Ureter (tissue), 1 donor: Measurements from ENCODE around the gene TCF15. TPM values are rescaled to one million over a fixed set of nuclear protein-coding genes. Genes with fewer than 3 reads are reported as not detected.
"Not testable (repeated sequence)": the region's sequence is repeated elsewhere in the genome, so short reads cannot be mapped to it uniquely, and the experiment has no call there.

ENCODE experiments used
- DNase-seq: peaks from one replicate; pipeline ENCODE4 v3.0.0-alpha.2; 2020; ENCODE audit warnings: low spot score
- total RNA-seq: library from RNA; stranded (reverse); gene quantifications from one replicate; pipeline ENCODE4 v1.2.4, GENCODE V29; 2023
- donor health status: DM: yes; HTN: yes; CAD: no.

The TCF15 gene
- total RNA-seq, 1 donor from 2014 or later: 0.65 TPM

DNA sequence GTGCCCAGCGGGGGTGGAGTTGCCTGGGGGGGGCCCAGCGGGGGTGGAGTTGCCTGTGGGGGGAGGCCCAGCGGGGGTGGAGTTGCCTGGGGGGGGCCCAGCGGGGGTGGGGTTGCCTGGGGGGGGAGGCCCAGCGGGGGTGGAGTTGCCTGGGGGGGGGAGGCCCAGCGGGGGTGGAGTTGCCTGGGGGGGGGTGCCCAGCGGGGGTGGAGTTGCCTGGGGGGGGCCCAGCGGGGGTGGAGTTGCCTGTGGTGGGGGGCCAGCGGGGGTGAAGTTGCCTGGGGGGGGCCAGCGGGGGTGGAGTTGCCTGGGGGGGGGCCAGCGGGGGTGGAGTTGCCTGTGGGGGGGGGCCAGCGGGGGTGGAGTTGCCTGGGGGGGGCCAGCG lies 31.9 kb upstream of the TCF15 start:
- not testable (repeated sequence) for DNase-seq

DNA sequence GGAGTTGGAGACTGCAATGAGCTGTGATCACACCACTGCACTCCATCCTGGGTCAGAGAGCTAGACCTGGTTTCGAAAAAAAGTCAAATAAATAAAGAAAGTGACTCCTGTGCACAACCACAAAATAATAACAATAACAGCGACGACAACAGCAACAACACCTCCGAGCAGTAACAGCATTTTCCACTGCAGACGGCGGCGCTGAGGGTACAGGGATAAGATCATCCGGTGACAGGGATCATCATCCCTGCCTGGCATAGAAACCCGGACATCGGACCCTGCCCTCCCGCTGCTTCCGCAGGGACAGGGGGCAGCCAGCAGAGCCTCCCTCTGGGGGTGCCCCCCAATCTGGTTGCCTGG lies 31.4 kb upstream of the TCF15 start:
- no peak for DNase-seq

DNA sequence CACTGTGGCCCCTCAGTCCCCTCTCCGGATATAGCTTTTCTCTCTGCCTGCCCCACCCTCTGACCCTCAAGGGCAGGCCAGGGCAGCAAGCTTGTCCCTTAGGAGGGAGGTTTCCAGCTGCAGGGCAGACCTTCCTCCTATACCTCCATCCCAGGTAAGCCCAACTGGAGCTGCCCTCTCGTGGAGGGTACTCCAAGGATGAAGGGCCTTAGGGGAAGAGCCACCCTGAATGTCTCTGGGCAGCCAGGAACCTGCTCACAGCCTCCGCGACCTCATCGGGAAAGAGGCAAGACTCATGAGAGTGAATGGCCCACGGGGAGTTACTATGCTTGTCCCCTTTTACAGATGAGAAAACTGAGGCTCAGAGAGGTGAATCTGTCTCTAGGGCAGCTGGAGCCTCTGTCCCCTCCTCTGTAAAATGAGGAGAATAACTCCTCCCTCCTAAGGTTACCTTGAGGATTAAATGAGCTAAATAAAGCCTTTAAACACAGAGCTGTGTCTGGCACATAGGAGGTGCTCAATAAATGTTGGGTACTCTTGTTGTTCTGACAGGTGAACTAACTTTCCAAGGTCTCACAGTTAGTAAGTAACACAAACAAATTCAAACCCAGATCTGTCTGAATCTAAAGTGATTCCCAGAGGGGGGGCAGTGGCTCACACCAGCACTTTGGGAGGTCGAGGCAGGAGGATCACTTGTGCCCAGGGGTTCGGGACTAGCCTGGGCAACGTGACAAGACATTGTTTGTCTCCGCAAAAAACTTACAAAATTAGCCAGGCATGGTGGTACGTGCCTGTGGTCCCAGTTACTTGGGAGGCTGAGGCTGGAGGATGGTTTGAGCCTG lies 30.8 kb upstream of the TCF15 start:
- DNase-seq: no peak

DNA sequence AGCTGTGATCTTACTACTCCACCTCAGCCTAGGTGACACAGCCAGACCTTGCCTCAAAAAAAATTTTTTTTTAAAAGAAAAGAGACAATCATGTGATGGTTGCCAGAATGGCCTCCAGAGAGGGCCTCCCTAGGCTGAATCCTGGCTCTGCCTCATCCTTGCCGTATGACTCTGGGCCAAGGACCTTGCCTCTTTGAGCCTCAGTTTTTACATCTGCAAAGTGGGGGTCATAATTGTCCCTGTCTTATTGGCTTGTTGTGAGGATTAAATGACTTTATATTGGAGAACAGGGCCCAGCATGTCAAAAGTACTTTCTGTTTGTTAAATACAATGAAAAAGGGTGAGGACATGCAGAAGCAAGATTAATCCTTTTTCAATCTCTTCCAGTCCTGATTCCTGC lies 28.5 kb upstream of the TCF15 start:
- no peak for DNase-seq

- DNase-seq: no peak
These were observed 27.4 kb upstream of the TCF15 start for GRCh38 chr20:637559-637958.

DNA sequence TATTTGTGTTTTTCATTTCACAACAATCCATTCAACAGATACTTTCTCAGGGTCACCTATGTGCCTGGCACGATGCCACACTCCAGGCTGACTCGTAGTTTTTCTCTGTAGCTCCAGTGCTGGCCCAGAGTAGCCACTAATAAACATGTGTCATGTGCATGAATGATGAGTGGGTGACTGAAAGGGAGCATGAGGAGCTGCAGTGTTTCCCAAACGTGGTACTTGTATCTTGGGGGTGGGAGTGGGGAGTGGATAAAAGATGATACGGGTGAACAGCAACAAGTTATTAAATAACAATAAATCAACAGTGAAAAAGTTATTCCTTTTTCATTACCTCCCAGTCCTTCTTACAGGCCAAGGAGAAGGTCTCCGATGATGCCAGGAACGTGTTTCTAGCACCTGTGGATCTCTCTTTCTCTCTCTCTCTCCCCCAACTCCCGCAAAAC lies 25.8 kb upstream of the TCF15 start:
- DNase-seq: no peak

GRCh38 chr20:635028-635892 lies 25.2 kb upstream of the TCF15 start:
- DNase-seq: no peak

- DNase-seq: no peak
These were observed 24.2 kb upstream of the TCF15 start for GRCh38 chr20:634148-634925.

DNA sequence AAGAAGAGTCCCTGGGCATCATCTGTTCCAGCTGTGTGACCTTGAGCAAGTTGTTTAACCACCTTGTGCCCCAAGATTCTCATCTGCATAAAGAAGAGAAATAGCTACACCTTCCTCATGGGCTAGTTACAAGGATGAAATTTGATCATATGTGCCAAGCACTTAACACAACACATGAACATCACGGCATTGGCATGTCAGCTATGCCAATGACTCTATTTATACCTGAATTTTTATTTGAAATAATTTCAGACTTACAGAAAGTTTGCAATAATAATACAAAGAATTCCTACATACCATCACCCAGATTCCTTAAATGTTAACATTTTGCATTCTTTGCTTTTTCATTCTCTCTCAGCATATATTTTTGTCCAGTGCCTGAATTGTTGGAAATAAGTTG lies 21.0 kb upstream of the TCF15 start:
- no peak for DNase-seq

- no peak for DNase-seq
These were observed 16.5 kb upstream of the TCF15 start for GRCh38 chr20:626579-626978.

DNA sequence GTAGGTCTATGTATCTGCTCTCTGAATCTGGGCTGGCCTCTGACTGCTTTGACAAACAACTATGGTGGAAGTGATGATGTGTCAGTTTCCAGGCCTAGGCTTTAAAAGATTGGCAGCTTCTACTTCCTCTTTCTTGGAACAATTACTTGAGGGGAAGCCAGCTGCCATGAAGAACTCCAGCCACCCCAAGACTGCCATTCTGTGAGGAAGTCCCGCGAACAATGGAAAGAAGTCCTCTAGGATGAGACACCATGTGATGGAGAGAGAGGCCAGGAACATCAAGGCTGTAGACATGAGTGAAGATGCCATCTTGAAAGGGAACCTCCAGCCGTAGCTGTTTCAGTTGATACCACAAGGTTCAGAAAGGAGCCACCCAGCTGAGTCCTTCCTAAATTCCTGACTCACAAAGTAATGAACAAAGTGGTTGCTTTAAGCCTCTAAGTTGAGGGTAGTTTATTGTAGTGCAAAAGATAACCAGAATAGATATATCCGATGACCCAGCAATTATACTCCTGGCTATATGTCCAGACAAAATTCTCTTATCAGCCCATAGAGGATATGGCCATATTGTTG lies 15.3 kb upstream of the TCF15 start:
- no peak for DNase-seq

GRCh38 chr20:623704-624103 lies 13.6 kb upstream of the TCF15 start:
- DNase-seq: no peak

DNA sequence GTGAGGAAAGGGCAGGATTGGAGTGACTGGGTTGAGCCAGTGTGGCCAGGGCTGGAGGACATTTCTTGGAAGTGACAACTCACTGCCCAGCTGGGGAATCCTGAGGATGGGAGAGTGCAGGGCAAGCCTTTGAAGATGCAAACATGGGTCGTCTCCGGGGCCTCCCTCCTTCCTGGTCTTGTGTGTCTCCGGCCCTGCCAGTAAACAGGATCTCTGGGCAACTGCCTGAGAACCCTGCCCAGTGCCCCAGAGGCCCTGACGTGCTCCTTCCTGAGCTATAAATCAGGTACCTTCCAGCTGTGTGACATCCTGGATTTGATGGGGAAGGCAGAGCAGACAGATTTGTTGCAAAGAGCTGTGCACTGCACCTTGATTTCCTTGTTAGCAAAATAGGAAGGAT lies 12.9 kb upstream of the TCF15 start:
- DNase-seq: no peak

DNA sequence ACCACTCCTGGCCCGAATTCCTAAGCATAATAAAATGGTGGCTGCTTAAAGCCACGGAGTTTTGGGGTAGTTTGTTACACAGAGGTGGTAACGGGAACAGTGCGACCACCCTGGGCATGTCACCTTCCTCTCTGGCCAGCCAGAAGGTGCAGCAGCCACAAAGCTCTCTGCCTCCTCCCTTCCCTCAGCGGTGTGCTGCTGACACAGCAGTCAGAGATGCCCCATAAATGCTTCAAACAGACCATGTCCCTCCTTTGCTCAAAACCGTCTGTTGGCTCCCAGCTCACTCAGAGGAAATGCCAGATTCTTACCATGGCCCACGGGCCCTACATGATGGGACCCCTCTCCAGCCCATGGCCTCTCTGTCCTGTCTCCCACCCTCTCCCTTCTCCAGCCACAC lies 12.1 kb upstream of the TCF15 start:
- DNase-seq: no peak

- DNase-seq: no peak
These were observed 11.1 kb upstream of the TCF15 start for GRCh38 chr20:621125-621756.

DNA sequence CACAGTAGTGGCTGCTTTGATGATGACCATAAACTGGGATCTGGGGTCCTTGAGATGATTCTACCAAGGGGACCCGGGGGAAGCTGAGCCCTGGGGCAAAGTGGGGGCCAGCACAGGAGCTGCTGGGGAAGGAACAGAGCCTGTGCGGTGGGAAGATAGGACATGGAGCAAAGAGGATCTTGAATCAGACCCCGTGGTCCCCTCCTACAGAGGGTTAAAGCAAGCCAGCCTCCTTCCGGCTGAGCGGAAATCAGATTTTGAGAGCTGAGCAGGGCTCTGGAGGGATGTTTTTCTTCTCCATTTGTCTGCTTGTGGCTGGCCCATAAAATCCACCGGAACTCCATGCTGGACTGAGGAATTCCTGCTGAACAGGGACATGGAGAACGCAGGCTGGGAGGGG lies 10.1 kb upstream of the TCF15 start:
- DNase-seq: no peak

- no peak for DNase-seq
These were observed 8.9 kb upstream of the TCF15 start for GRCh38 chr20:618980-619379.

DNA sequence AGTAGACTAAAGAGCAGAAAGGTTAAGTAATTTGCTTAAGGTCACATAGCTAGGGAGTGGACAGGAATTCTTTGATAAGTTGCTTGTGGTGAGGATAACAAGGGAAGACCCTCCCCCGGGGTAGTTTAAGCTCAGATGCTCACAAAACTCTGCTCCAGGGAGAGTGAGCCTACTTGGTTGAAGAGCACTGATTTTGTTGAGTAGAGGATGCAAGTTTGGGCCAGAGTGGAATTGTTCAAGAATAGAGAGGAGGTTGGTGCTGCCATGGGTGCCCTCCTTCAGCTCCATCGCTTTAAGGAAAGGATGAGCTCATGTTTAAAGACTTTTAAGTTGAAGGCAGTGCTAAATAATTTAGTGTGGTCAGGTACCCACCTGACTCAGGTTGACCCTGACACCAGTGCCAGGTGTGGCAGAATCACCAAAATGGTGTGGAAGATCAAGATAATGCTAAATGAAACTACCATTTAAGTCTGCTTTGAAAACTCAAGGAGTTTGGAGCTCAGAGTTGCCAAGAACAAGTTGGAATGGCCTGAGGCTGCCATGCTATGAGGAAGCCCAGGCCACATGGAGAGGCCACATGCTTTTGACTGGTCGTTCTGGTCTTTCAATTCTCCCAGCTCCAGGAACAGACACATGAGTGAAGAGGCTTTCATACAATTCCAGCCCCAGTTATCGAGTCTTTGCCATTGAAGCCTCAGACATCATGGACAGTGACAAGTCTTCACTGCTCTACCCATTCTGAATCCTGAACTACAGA lies 8.0 kb upstream of the TCF15 start:
- no peak for DNase-seq

GRCh38 chr20:615514-615913 lies 5.4 kb upstream of the TCF15 start:
- no peak for DNase-seq

DNA sequence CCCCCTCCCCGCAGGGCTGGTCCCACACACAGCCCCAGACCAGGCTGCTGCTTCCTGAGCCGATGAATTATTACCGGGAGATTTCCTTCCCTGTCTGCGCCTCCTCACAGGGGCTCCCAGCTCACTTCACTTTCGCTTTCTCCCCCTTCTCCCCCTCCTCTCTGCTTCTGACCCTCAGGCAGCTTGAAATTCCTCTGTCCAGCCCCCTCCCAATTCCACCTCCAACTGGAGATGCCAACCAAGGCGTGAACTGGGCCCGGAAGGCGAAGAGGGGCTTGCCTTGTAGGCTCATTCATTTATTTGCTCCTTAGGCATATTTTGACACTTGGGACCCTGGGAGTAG lies 1.7 kb upstream of the TCF15 start:
- no peak for DNase-seq
